Measurements from ENCODE around the gene HSD17B3.

- TF ChIP-seq CTCF (IDR thresholded peaks at IDR 0.05) (peak; percentile 15 to 70 (median 58)), POLR2A (IDR thresholded peaks at IDR 0.05) (no peak)
Observed at GRCh38 chr9:96232539-96233241, 69.3 kb downstream of the HSD17B3 start.
